K562 (cell line): ENCODE measurements around the gene ISLR2. TPM values are rescaled to one million over a fixed set of nuclear protein-coding genes. Genes with fewer than 3 reads are reported as not detected.

Experiments used
- ATAC-seq: fragments of 200-7000 bp; cut with Tn5 transposase; 3 replicates; pipeline ENCODE4 v1.9.1; 2020; ENCODE audit warnings: moderate library complexity
- BruUV-seq: library from RNA; stranded (reverse); fragments of 400-500 nt; replicated peaks from 2 replicates; lab custom pipeline; 2021; lab: Mats Ljungman, UMichigan
- CTCF ChIA-PET: fragments of 300-600 bp; formaldehyde crosslinking; extraction: SDS; loops from one replicate; lab custom pipeline; 2021; ENCODE audit warnings: low intra/inter-chr PET ratio; lab: Yijun Ruan, JAX
- POLR2A ChIA-PET: fragments of 300-600, 350-650 bp; sonication (Branson Sonifier 250); formaldehyde crosslinking; extraction: SDS; loops from one replicate; lab custom pipeline; 2021; ENCODE audit warnings: antibody characterized with exemption, inconsistent platforms; lab: Yijun Ruan, JAX
- DNase-seq, 4 experiments: peaks; one replicate each; pipeline versions ENCODE4 v3.0.0 to v3.0.0-alpha.2; 2011 to 2018; ENCODE audit warnings: low spot score in 3 of 4, mixed read lengths in 3 of 4; ENCODE audit errors: extremely low read depth in 1 of 4
- FAIRE-seq: peaks from 2 replicates; lab custom pipeline; 2011; peaks lifted over from hg19 to GRCh38; lab: Jason Lieb, UNC
- H2AFZ ChIP-seq: 2 replicates; pipeline ENCODE4 v1.6.0; 2011; ENCODE audit warnings: low read depth, low read length, control low read depth, inconsistent platforms
- H3K27ac ChIP-seq: fragments of 200-600 bp; 3 replicates; pipeline ENCODE4 v1.8.0; 2011; ENCODE audit warnings: low read depth, mild to moderate bottlenecking, control low read depth, inconsistent platforms, low read length, moderate library complexity, mixed read lengths; ENCODE audit errors: extremely low read depth
- H3K27me3 ChIP-seq, 2 experiments: fragments of 300-600 bp in 1 of 2; 2 replicates in 1 of 2; 3 replicates in 1 of 2; pipeline versions ENCODE4 v1.6.0 to v1.8.0; 2011; ENCODE audit warnings: inconsistent platforms in 2 of 2, low read length in 2 of 2, mild to moderate bottlenecking in 1 of 2, mixed read lengths in 1 of 2, moderate library complexity in 1 of 2; ENCODE audit not compliant: control insufficient read depth in 2 of 2, insufficient read depth in 2 of 2
- H3K36me3 ChIP-seq: fragments of 300-600 bp; 3 replicates; pipeline ENCODE4 v1.8.0; 2011; ENCODE audit warnings: mild to moderate bottlenecking, low read length, inconsistent platforms; ENCODE audit not compliant: control insufficient read depth, insufficient read depth
- H3K4me1 ChIP-seq, 2 experiments: fragments of 200-600 bp in 1 of 2; replicated peaks in 1 of 2; 2 replicates in 1 of 2; 3 replicates in 1 of 2; pipeline versions ENCODE4 v1.5.1 to v1.8.0; 2011; ENCODE audit warnings: inconsistent platforms in 2 of 2, low read length in 2 of 2, mild to moderate bottlenecking in 1 of 2, mixed read lengths in 1 of 2, moderate library complexity in 1 of 2; ENCODE audit not compliant: control insufficient read depth in 2 of 2, insufficient read depth in 2 of 2
- H3K4me2 ChIP-seq: 2 replicates; pipeline ENCODE4 v1.6.1; 2011; ENCODE audit warnings: low read length, control low read depth, inconsistent platforms, mixed read lengths; ENCODE audit not compliant: insufficient read depth
- H3K4me3 ChIP-seq: fragments of 200-600 bp; sonication (generic), shearing (Covaris generic); 2 replicates; pipeline ENCODE4 v1.5.1; 2016; ENCODE audit warnings: control low read depth, inconsistent platforms
- H3K79me2 ChIP-seq: fragments of 200-600 bp; 3 replicates; pipeline ENCODE4 v1.8.0; 2011; ENCODE audit warnings: low read length, inconsistent platforms; ENCODE audit not compliant: control insufficient read depth, insufficient read depth
- H3K9ac ChIP-seq, 2 experiments: 2 replicates each; pipeline versions ENCODE4 v1.6.0 to v1.6.1; 2011; ENCODE audit warnings: low read depth in 2 of 2, low read length in 2 of 2, control low read depth in 1 of 2, inconsistent platforms in 1 of 2, mild to moderate bottlenecking in 1 of 2, mixed read lengths in 1 of 2; ENCODE audit not compliant: insufficient read depth in 1 of 2
- H3K9me1 ChIP-seq: one replicate; pipeline ENCODE4 v1.6.0; 2011; ENCODE audit warnings: inconsistent platforms, mild to moderate bottlenecking, low read length, moderate library complexity; ENCODE audit not compliant: control insufficient read depth, insufficient read depth
- H3K9me3 ChIP-seq: replicated peaks from 2 replicates; pipeline ENCODE4 v1.5.1; 2011; ENCODE audit warnings: low read depth, low read length, inconsistent platforms; ENCODE audit not compliant: control insufficient read depth, insufficient read depth
- H4K20me1 ChIP-seq: replicated peaks from 2 replicates; pipeline ENCODE4 v1.6.1; 2011; ENCODE audit warnings: low read length, inconsistent platforms, mixed read lengths; ENCODE audit not compliant: control insufficient read depth, insufficient read depth
- ELF1 ChIP-seq: fragments of 200-800 bp; sonication (Bioruptor generic); IDR thresholded peaks from 2 replicates; pipeline ENCODE4 v1.6.1; 2016; ENCODE audit warnings: missing genetic modification characterization, missing compliant biosample characterization
- IRF2 ChIP-seq: sonication (generic); formaldehyde crosslinking; IDR thresholded peaks from 2 replicates; pipeline ENCODE4 v1.8.1; 2022; ENCODE audit warnings: mild to moderate bottlenecking, missing genetic modification reagents
- KAT7 ChIP-seq: sonication (generic); formaldehyde crosslinking; IDR thresholded peaks from 2 replicates; pipeline ENCODE4 v1.8.0; 2022; ENCODE audit warnings: missing genetic modification reagents, mild to moderate bottlenecking, borderline replicate concordance
- PCBP1 ChIP-seq: fragments of 200-400 bp; formaldehyde crosslinking; IDR thresholded peaks from 2 replicates; pipeline ENCODE4 v1.6.1; 2018; ENCODE audit warnings: mild to moderate bottlenecking, low read depth, low read length; ENCODE audit not compliant: poor library complexity, severe bottlenecking
- TEAD1 ChIP-seq, 2 experiments: fragments of 450-650 bp in 1 of 2; sonication (generic) in 1 of 2; formaldehyde crosslinking; IDR thresholded peaks; 2 replicates each; pipeline versions ENCODE4 v1.4.0 to v1.8.0; 2020 to 2022; ENCODE audit warnings: mild to moderate bottlenecking in 2 of 2, missing genetic modification reagents in 1 of 2
- WGBS: fragments of 100-300 bp; shearing (Covaris generic); methylation state at CpG from one replicate; pipeline ENCODE4 v1.1.6; 2016; ENCODE audit warnings: low coverage, mixed read lengths; ENCODE audit not compliant: insufficient coverage; ENCODE audit errors: missing lambda C conversion rate; 5-methylcytosine and 5-hydroxymethylcytosine counted together
- in situ Hi-C: fragments of 300-500 bp; cut with MboI; formaldehyde crosslinking; loops from 4 replicates; pipeline ENCODE4 v1.15.0; 2018; ENCODE audit warnings: inconsistent platforms, mixed read lengths
- intact Hi-C: fragments of 100-400 bp; cut with micrococcal nuclease; formaldehyde crosslinking; loops from 2 replicates; pipeline ENCODE4 v1.14.2; 2022
- polyA plus RNA-seq, 8 experiments: library from polyadenylated mRNA; depleted of rRNA in 4 of 8; stranded (reverse) in 5 of 8; unstranded in 3 of 8; fragments of >200 nt; fragmentation: Nextera tagmentation in 2 of 8; fragmentation: Illumina TruSeq in 1 of 8; extraction: Ambion mirVana in 2 of 8; extraction: Trizol in 1 of 8; gene quantifications; 2 replicates each; pipeline versions ENCODE4 v1.2.1 to v1.2.3, GENCODE V29; 2011 to 2014; ENCODE audit warnings: inconsistent platforms in 1 of 8, missing spikeins in 1 of 8
- total RNA-seq, 7 experiments: library from RNA; depleted of rRNA in 6 of 7; stranded (reverse); fragments of >200 nt in 6 of 7; fragmentation: Illumina TruSeq in 2 of 7; extraction: Trizol in 2 of 7; gene quantifications; 2 replicates each; pipeline versions ENCODE4 v1.2.1 to v1.2.3, GENCODE V29; 2011 to 2021; ENCODE audit warnings: low replicate concordance in 1 of 7
- TF ChIP-seq, protein P1 (sequence below): sonication (generic); formaldehyde crosslinking; IDR thresholded peaks from 2 replicates; pipeline ENCODE4 v1.9.0; 2022; ENCODE audit warnings: mild to moderate bottlenecking, missing genetic modification reagents
- TF ChIP-seq, protein P2 (sequence below), 2 experiments: fragments of 450-650 bp in 1 of 2; IDR thresholded peaks; 2 replicates each; pipeline ENCODE4 v1.6.1; 2011 to 2017; ENCODE audit warnings: low read depth in 2 of 2, antibody characterized with exemption in 1 of 2, borderline replicate concordance in 1 of 2, low read length in 1 of 2, mild to moderate bottlenecking in 1 of 2, mixed read lengths in 1 of 2; ENCODE audit not compliant: control insufficient read depth in 1 of 2

Gene ISLR2
- total and polyA plus RNA-seq, 9 of the 15 experiments (the other 6 are each of a cell fraction or from before 2014, with no cell fraction given) = not detected

DNA sequence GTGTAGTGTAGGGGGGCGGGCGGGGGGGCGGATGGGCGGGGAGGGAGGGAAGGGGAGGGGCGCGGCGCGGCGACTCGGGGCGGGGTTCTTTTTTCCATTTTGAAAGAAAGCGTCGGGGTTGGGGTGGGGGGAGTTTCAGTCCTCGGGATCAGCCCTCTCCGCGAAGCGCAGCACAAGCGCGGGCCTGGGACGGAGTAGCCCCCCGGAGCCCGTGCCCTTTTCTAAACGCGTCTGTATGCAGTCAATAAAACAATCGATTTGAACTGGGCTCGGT is 6.1 kb downstream of the ISLR2 start (continued):
- TF ChIP-seq, protein P1, sequence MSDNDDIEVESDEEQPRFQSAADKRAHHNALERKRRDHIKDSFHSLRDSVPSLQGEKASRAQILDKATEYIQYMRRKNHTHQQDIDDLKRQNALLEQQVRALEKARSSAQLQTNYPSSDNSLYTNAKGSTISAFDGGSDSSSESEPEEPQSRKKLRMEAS (CRISPR knock-in tag) = no peak
- no peak for TF ChIP-seq ELF1 (tag)
- no peak for TF ChIP-seq IRF2 (CRISPR knock-in tag)
- TF ChIP-seq PCBP1 = no peak
- TF ChIP-seq, all 486 proteins: peak for 0

DNA sequence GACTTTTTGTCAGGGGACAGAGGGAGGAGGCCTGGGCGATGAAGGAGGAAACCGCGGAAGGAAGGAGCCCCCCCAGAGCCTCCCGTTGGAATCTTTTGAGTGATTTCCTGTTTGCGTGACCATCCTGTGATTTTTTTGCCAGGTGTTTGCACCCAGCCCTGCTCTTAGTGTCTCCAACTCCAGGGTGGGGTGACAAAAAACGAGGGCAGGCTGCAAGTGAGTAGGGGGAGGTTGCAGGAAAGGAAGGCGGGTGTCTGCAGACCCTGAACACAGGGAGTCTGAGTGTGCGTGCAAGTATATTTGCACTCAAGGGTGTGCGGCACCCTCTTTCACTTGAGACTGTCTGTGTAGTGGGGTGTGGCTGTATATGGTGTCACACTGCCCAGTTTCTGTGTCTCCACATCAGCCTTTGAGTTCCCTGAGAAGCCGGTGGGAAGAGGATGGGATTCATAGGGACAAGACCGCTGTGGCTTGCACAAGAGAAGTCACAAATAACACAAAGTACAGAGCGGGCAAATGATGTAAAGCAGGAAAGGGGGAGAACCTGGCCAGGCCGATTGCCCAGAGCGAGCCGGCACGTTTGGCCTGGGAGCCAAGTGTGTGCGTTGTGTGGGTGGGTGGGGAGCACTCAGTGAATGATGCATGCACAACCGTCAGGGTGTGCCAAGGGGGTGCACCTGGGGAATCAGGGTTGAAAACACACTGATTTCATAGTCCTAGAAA is 6.6 kb downstream of the ISLR2 start:
- Histone ChIP-seq H3K27ac (no peak overlapping the region), H3K4me2 (no peak overlapping the region), H3K4me3 (no peak overlapping the region), H3K79me2 (no peaks in the 10 kb centered on the region), H4K20me1 (0 out of 2 replicates have a peak, but pooled peaks cover 3% of the 10 kb centered on the region), H2AFZ (no peak overlapping the region), H3K36me3 (no peaks in the 10 kb centered on the region), H3K9me1 (no peaks in the 10 kb centered on the region), H3K9ac (no peak overlapping the region), H3K27me3 (peaks cover 19 to 36% of the 10 kb centered on the region in 2 experiments), H3K4me1 (peaks cover 0 to 5% of the 10 kb centered on the region in 2 experiments; a peak in 1 of 5 replicates), H3K9me3 (no peaks in the 10 kb centered on the region)
- ATAC-seq (no peak), FAIRE-seq (no peak), DNase-seq (no peak)
- 13% methylated on average over 16 of the region's 18 CpGs for WGBS
- ChIA-PET CTCF (no interaction called here), POLR2A (interaction anchor here (0.8 kb wide), 1 partner anchor 17 kb away, joined by 4 read pairs; no protein-coding TSS in a partner anchor)
- intact Hi-C loops (no loop called here), in situ Hi-C loops (loop anchor here (25.0 kb wide), 1 partner anchor 1150 kb away; the partner anchor contains the start of gene GOLGA6D)
- TF ChIP-seq, protein P2, sequence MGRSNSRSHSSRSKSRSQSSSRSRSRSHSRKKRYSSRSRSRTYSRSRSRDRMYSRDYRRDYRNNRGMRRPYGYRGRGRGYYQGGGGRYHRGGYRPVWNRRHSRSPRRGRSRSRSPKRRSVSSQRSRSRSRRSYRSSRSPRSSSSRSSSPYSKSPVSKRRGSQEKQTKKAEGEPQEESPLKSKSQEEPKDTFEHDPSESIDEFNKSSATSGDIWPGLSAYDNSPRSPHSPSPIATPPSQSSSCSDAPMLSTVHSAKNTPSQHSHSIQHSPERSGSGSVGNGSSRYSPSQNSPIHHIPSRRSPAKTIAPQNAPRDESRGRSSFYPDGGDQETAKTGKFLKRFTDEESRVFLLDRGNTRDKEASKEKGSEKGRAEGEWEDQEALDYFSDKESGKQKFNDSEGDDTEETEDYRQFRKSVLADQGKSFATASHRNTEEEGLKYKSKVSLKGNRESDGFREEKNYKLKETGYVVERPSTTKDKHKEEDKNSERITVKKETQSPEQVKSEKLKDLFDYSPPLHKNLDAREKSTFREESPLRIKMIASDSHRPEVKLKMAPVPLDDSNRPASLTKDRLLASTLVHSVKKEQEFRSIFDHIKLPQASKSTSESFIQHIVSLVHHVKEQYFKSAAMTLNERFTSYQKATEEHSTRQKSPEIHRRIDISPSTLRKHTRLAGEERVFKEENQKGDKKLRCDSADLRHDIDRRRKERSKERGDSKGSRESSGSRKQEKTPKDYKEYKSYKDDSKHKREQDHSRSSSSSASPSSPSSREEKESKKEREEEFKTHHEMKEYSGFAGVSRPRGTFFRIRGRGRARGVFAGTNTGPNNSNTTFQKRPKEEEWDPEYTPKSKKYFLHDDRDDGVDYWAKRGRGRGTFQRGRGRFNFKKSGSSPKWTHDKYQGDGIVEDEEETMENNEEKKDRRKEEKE (IDR thresholded peaks at IDR 0.05; ENCODE audit: borderline replicate concordance in 1 of 2, control insufficient read depth in 1 of 2, low read depth in 2 of 2, low read length in 1 of 2) = no peak
- TF ChIP-seq TEAD1 (CRISPR knock-in tag; IDR thresholded peaks at IDR 0.05) (no peak), KAT7 (CRISPR knock-in tag) (no peak)
- BruUV-seq = no TSS peak
